Pancreas (tissue), 10 donors: ENCODE results near the gene FSTL4. TPM values are rescaled to one million over a fixed set of nuclear protein-coding genes. Genes with fewer than 3 reads are reported as not detected.

Experiments used
- ATAC-seq, 4 donors: fragments of 200-7000 bp; cut with Tn5 transposase; one replicate each; pipeline versions ENCODE4 v1.8.0 to v1.9.1; 2020; ENCODE audit warnings: mild to moderate bottlenecking in 4 of 4, moderate library complexity in 4 of 4
- DNase-seq, 6 donors: peaks; one replicate each; pipeline ENCODE4 v3.0.0-alpha.2; 2020
- FAIRE-seq: peaks from 2 replicates; lab custom pipeline; 2012; peaks lifted over from hg19 to GRCh38; lab: Jason Lieb, UNC
- H3K27ac ChIP-seq, 4 donors: fragments of 200-600 bp; sonication (generic); 1 replicate in 3 of 4; 2 replicates in 1 of 4; pipeline versions ENCODE4 v1.5.0 to v1.8.0; 2020
- H3K27me3 ChIP-seq, 4 donors: fragments of 200-600 bp; one replicate each; pipeline ENCODE4 v1.8.0; 2021
- H3K36me3 ChIP-seq, 3 donors: fragments of 200-600 bp; sonication (generic) in 1 of 3; one replicate each; pipeline versions ENCODE4 v1.5.0 to v1.8.0; 2020 to 2021
- H3K4me1 ChIP-seq, 3 donors: fragments of 200-600 bp; one replicate each; pipeline ENCODE4 v1.8.0; 2021
- H3K4me3 ChIP-seq, 4 donors: fragments of 200-600 bp; sonication (generic) in 2 of 4; one replicate each; pipeline versions ENCODE4 v1.5.0 to v1.8.0; 2020 to 2021
- H3K9me3 ChIP-seq, 4 donors: fragments of 200-600 bp; one replicate each; pipeline ENCODE4 v1.8.0; 2021
- CTCF ChIP-seq, 4 donors: fragments of 200-600 bp; sonication (generic) in 3 of 4; IDR thresholded peaks; one replicate each; pipeline versions ENCODE4 v1.5.0 to v1.8.0; 2021; ENCODE audit warnings: antibody characterized with exemption in 4 of 4
- WGBS, 2 donors: extraction: QIAGEN DNeasy Blood & Tissue Kit; methylation state at CpG; one replicate each; pipeline ENCODE4 v1.1.7; 2013; 5-methylcytosine and 5-hydroxymethylcytosine counted together
- intact Hi-C, 3 donors: fragments of 100-400 bp; cut with DNase I; formaldehyde crosslinking; loops; one replicate each; pipeline versions ENCODE4 v1.11.1 to v1.14.2; 2022
- polyA plus RNA-seq, 2 donors: library from polyadenylated mRNA; stranded (reverse); fragments of 200-250 nt; gene quantifications; one replicate each; pipeline ENCODE4 v1.2.3, GENCODE V29; 2013
- total RNA-seq, 6 donors: library from RNA; stranded (reverse); fragmentation: NEBNext Ultra II Directional in 4 of 6; extraction: Animal tissue kit (Norgen Biotek cat#: 25700) in 4 of 6; gene quantifications; one replicate each; pipeline versions ENCODE4 v1.2.1 to v1.2.4, GENCODE V29; 2021 to 2023
- donor health status: healthy with polysubstance abuse.
- donor health status: DM: no; HTN: no; CAD: no; lungs with moderate emphysema.
- donor health status: DM: no; HTN: no; CAD: no.
- donor health status: control.
- donor health status: control.
- donor health status: Bipolar disorder and iron deficiency.
- donor health status: DM: yes; HTN: yes; CAD: no.
- donor health status: DM: no; HTN: no; CAD: no.
- donor health status: DM: no; HTN: no; CAD: no.
- donor health status: DM: yes; HTN: yes; CAD: no.

Gene FSTL4
- total and polyA plus RNA-seq, 8 donors: 0.68 to 2.4 (median 1.4) TPM

GRCh38 chr5:133427121-133427777, 185.1 kb downstream of the FSTL4 start:
- H3K27ac ChIP-seq: no peak overlapping the region
- no peak for FAIRE-seq

DNA sequence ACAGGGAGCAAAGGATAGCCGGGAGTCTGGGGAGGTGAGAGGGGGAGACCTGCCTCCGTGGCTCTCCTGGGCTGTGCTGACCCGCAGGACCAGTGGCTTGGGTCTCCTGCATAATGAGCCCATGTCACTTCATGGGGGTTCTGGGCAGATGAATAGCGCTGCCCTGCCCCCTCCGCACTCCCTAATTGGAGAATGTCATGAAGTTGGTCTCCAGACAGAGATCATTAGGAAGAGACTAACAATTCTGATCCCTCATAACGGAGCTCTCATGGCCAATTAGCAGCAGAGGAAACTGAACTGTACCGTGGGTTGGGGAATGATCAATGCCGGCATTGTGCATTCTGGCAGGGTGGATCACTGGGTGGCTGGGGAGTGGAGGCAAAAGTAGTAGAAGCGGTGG, 186.1 kb downstream of the FSTL4 start:
- Histone ChIP-seq H3K9me3 (no peaks in the 10 kb centered on the region), H3K36me3 (no peaks in the 10 kb centered on the region), H3K27ac (no peak overlapping the region), H3K27me3 (no peaks in the 10 kb centered on the region), H3K4me3 (no peak overlapping the region), H3K4me1 (no peaks in the 10 kb centered on the region)
- intact Hi-C loops: loop anchor here in 2 of 3 donors (10.0 kb wide), 4 partner anchors 179 to 519 kb away; partner anchors contain the start of gene FSTL4 (in 1 of the 2)
- FAIRE-seq (no peak), DNase-seq (no peak), ATAC-seq (no peak)
- TF ChIP-seq CTCF (IDR thresholded peaks at IDR 0.05): no peak
- 76 to 84% methylated on average over 9 of the region's 9 CpGs for WGBS, 2 donors

More at GRCh38 chr5:133427121-133427777, 185.1 kb downstream of the FSTL4 start:
- Histone ChIP-seq H3K4me1 (no peaks in the 10 kb centered on the region), H3K4me3 (no peak overlapping the region), H3K27me3 (no peaks in the 10 kb centered on the region), H3K9me3 (no peaks in the 10 kb centered on the region), H3K36me3 (no peaks in the 10 kb centered on the region)
- no peak for TF ChIP-seq CTCF (IDR thresholded peaks at IDR 0.05)
- no peak for DNase-seq
- intact Hi-C loops: loop anchor here in 2 of 3 donors (10.0 kb wide), 4 partner anchors 178 to 518 kb away; partner anchors contain the start of gene FSTL4 (in 1 of the 2)
- 71 to 86% methylated on average over 11 of the region's 11 CpGs for WGBS, 2 donors
- ATAC-seq: no peak

DNA sequence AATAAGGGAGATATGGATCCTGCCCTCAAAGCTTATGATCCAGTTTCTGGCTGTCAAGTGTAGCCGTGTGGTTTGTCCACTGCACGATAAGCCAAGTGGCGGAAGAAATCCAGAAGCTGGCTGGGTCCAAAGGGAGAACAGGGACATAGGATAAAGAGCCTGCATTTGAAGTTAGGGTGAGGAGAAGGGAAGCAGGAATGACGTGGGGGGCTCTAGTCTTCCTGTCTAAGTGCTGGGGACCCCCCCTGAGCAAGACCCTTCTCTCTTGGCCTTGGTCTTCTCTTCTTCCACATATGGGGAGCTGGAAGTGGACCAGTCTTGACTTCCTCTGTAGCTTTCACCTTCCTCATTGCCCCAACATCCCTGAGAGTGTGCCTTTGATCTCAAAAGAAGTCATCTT, 186.6 kb downstream of the FSTL4 start:
- intact Hi-C loops: loop anchor here in 2 of 3 donors (10.0 kb wide), 4 partner anchors 179 to 519 kb away; partner anchors contain the start of gene FSTL4 (in 1 of the 2)
- FAIRE-seq (no peak), ATAC-seq (no peak), DNase-seq (no peak)
- H3K4me1 ChIP-seq: no peaks in the 10 kb centered on the region
- TF ChIP-seq CTCF (IDR thresholded peaks at IDR 0.05): no peak
- 74 to 84% methylated on average over 4 of the region's 4 CpGs for WGBS, 2 donors
- no peak overlapping the region for H3K27ac ChIP-seq
- H3K27me3 ChIP-seq: no peaks in the 10 kb centered on the region
- no peaks in the 10 kb centered on the region for H3K9me3 ChIP-seq
- no peaks in the 10 kb centered on the region for H3K36me3 ChIP-seq
- H3K4me3 ChIP-seq: no peak overlapping the region

DNA sequence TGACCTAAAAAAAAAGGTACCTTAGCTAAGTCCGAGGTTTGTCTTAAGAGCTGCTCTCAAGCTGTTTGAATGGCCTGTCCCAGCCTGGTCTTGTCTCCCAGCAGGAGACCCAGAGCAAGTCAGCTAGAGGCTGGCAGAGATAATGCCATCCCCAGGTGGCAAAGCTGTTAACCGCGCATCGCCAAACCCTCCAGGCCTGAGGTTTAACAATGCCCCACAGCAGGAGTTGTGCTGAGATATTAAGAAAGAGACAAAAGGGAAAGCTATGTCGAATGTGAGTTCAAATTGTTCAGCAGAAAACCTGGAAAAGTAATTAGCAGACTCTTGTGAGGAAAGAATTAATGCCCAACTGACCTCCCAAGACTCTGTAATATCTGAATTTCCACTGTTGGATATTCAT, 187.1 kb downstream of the FSTL4 start:
- no peak overlapping the region for H3K4me3 ChIP-seq
- H3K27me3 ChIP-seq: no peaks in the 10 kb centered on the region
- intact Hi-C loops: loop anchor here in 2 of 3 donors (10.0 kb wide), 4 partner anchors 180 to 520 kb away; partner anchors contain the start of gene FSTL4 (in 1 of the 2)
- no peak for FAIRE-seq
- H3K4me1 ChIP-seq: no peaks in the 10 kb centered on the region
- WGBS, 2 donors: 87 to 89% methylated on average over 5 of the region's 5 CpGs
- no peak for TF ChIP-seq CTCF (IDR thresholded peaks at IDR 0.05)
- no peaks in the 10 kb centered on the region for H3K9me3 ChIP-seq
- no peak overlapping the region for H3K27ac ChIP-seq
- ATAC-seq: no peak
- no peak for DNase-seq
- H3K36me3 ChIP-seq: no peaks in the 10 kb centered on the region
